Lower leg skin (tissue), 3 donors: Measurements from ENCODE around the gene ATG7.

Experiments used
- POLR2A ChIP-seq, 2 donors: fragments of 450-650 bp; IDR thresholded peaks; one replicate each; pipeline ENCODE4 v1.6.1; 2016 to 2017; ENCODE audit warnings: antibody characterized with exemption in 2 of 2, mild to moderate bottlenecking in 1 of 2, moderate library complexity in 1 of 2
- TF ChIP-seq, protein P1 (sequence below), 3 donors: fragments of 450-650 bp; IDR thresholded peaks; one replicate each; pipeline ENCODE4 v1.5.1; 2016; ENCODE audit warnings: antibody characterized with exemption in 3 of 3, mild to moderate bottlenecking in 3 of 3, moderate library complexity in 2 of 3

DNA sequence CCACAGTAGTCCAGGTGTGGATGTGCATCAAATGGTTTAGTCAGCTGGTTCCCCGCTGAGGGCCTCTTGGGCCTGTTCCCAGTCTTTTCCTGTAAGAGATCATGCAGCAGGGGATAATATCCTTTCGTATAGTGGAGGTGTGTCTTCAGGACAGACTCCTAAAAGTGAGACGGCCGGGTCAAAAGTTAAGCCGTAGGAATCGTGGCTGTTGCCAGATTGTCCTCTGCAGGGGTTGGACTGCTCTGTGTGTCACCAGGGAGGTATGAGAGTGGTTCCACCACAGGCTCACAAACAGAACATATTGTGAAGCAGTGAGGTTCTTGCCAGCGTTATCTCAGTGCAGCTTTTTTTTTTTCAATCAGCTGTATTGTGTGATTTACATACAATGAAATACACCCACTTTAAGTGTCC is 276.5 kb downstream of the ATG7 start:
- TF ChIP-seq, protein P1, sequence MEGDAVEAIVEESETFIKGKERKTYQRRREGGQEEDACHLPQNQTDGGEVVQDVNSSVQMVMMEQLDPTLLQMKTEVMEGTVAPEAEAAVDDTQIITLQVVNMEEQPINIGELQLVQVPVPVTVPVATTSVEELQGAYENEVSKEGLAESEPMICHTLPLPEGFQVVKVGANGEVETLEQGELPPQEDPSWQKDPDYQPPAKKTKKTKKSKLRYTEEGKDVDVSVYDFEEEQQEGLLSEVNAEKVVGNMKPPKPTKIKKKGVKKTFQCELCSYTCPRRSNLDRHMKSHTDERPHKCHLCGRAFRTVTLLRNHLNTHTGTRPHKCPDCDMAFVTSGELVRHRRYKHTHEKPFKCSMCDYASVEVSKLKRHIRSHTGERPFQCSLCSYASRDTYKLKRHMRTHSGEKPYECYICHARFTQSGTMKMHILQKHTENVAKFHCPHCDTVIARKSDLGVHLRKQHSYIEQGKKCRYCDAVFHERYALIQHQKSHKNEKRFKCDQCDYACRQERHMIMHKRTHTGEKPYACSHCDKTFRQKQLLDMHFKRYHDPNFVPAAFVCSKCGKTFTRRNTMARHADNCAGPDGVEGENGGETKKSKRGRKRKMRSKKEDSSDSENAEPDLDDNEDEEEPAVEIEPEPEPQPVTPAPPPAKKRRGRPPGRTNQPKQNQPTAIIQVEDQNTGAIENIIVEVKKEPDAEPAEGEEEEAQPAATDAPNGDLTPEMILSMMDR (IDR thresholded peaks at IDR 0.05) = no peak
- no peak for TF ChIP-seq POLR2A (IDR thresholded peaks at IDR 0.05)
